Fibroblast of skin of back (primary cell): ENCODE measurements around the gene GSX2. TPM values are rescaled to one million over a fixed set of nuclear protein-coding genes. Genes with fewer than 3 reads are reported as not detected.
"Not testable (repeated sequence)": the region's sequence is repeated elsewhere in the genome, so short reads cannot be mapped to it uniquely, and the experiment has no call there.

Source experiments
- DNase-seq: peaks from one replicate; pipeline ENCODE4 v3.0.0-alpha.2; 2013
- polyA plus RNA-seq, 2 experiments: library from polyadenylated mRNA; unstranded; fragments of 120-200 nt; gene quantifications; one replicate each; pipeline ENCODE4 v1.2.1, GENCODE V29; 2013; ENCODE audit not compliant: insufficient read length in 2 of 2

The GSX2 gene
- not detected for polyA plus RNA-seq (2013, experiment 1 of 2; ENCODE audit: insufficient read length)
- polyA plus RNA-seq (2013, experiment 2 of 2; ENCODE audit: insufficient read length) = not detected

GRCh38 chr4:54099748-54100574 is at the start of gene GSX2:
TSS of gene GSX2 (plus strand) at chr4:54100163. CDS start at chr4:54100345, 182 bp downstream.
- DNase-seq = no peak

- DNase-seq = peak; percentile 67
These were observed 49.6 kb upstream of the GSX2 start for GRCh38 chr4:54050214-54050904.

- DNase-seq = not testable (repeated sequence)
These were observed 46.6 kb upstream of the GSX2 start for GRCh38 chr4:54053322-54053721.

GRCh38 chr4:54054501-54054900 is 45.5 kb upstream of the GSX2 start:
- no peak for DNase-seq

GRCh38 chr4:54055494-54055893 is 44.5 kb upstream of the GSX2 start:
- no peak for DNase-seq

GRCh38 chr4:54056360-54056759 is 43.6 kb upstream of the GSX2 start:
- DNase-seq = no peak

- DNase-seq = no peak
These were observed 41.8 kb upstream of the GSX2 start for GRCh38 chr4:54058171-54058570.

GRCh38 chr4:54060116-54060515 is 39.8 kb upstream of the GSX2 start:
- no peak for DNase-seq

- no peak for DNase-seq
These were observed 38.9 kb upstream of the GSX2 start for GRCh38 chr4:54061067-54061466.

GRCh38 chr4:54061873-54062272 is 38.1 kb upstream of the GSX2 start:
- DNase-seq = no peak

GRCh38 chr4:54062392-54062791 is 37.6 kb upstream of the GSX2 start:
- no peak for DNase-seq

- DNase-seq = peak; percentile 65
These were observed 36.7 kb upstream of the GSX2 start for GRCh38 chr4:54063229-54063628.

GRCh38 chr4:54063737-54064316 is 36.1 kb upstream of the GSX2 start:
- peak; percentile 37 for DNase-seq

- peak; percentile 94 for DNase-seq
These were observed 35.4 kb upstream of the GSX2 start, which contains the start of gene CHIC2 for GRCh38 chr4:54064317-54065111. TSS of gene CHIC2 (minus strand) at chr4:54064605. CDS start at chr4:54064300, 305 bp downstream.

GRCh38 chr4:54065282-54066087 is 34.5 kb upstream of the GSX2 start:
- peak; percentile 92 for DNase-seq

GRCh38 chr4:54066088-54066415 is 33.9 kb upstream of the GSX2 start:
- no peak for DNase-seq

GRCh38 chr4:54066718-54067129 is 33.2 kb upstream of the GSX2 start:
- no peak for DNase-seq

GRCh38 chr4:54067166-54067565 is 32.8 kb upstream of the GSX2 start:
- peak; percentile 86 for DNase-seq

- peak; percentile 68 for DNase-seq
These were observed 26.6 kb upstream of the GSX2 start for GRCh38 chr4:54073271-54073880.

- DNase-seq = no peak
These were observed 25.6 kb upstream of the GSX2 start for GRCh38 chr4:54074381-54074780.

GRCh38 chr4:54076673-54077072 is 23.3 kb upstream of the GSX2 start:
- DNase-seq = peak; percentile 67
